Activated CD8-positive, alpha-beta T cell treated with anti-CD3 and anti-CD28 coated beads for 36 hours (primary cell): ENCODE data around the gene MLLT10. TPM values are rescaled to one million over a fixed set of nuclear protein-coding genes. Genes with fewer than 3 reads are reported as not detected.

Experiments used
- ATAC-seq: fragments of 200-7000 bp; cut with Tn5 transposase; one replicate; pipeline ENCODE4 v1.10.0; 2021; ENCODE audit warnings: mild to moderate bottlenecking, moderate library complexity
- CTCF ChIA-PET: fragments of 350-600 bp; sonication (Branson Sonifier 250); formaldehyde crosslinking; loops from one replicate; lab custom pipeline; 2021; ENCODE audit warnings: antibody characterized with exemption; lab: Charles Lee
- POLR2A ChIA-PET: fragments of 350-600 bp; sonication (Branson Sonifier 250); formaldehyde crosslinking; loops from one replicate; lab custom pipeline; 2021; ENCODE audit warnings: antibody characterized with exemption; lab: Charles Lee
- DNase-seq: peaks from one replicate; pipeline ENCODE4 v3.0.0-alpha.2; 2020
- H3K27ac Mint-ChIP-seq: one replicate; pipeline ENCODE4 v1.8.0; 2021; ENCODE audit warnings: mild to moderate bottlenecking, mixed read lengths
- H3K27me3 Mint-ChIP-seq: one replicate; pipeline ENCODE4 v1.8.0; 2021; ENCODE audit warnings: mixed read lengths
- H3K36me3 Mint-ChIP-seq: one replicate; pipeline ENCODE4 v1.8.0; 2021; ENCODE audit warnings: low read depth, mixed read lengths
- H3K4me1 Mint-ChIP-seq: one replicate; pipeline ENCODE4 v1.8.0; 2021; ENCODE audit warnings: low read depth, mixed read lengths
- H3K4me3 Mint-ChIP-seq: one replicate; pipeline ENCODE4 v1.8.0; 2021; ENCODE audit warnings: mild to moderate bottlenecking, moderate library complexity, mixed read lengths
- H3K9me3 Mint-ChIP-seq: one replicate; pipeline ENCODE4 v1.8.0; 2021; ENCODE audit warnings: mixed read lengths
- intact Hi-C: fragments of 100-400 bp; cut with micrococcal nuclease; formaldehyde crosslinking; loops from one replicate; pipeline ENCODE4 v1.10.0; 2022
- total RNA-seq, 2 experiments: library from RNA; stranded (reverse); gene quantifications; one replicate each; pipeline ENCODE4 v1.2.3, GENCODE V29; 2021
- TF ChIP-seq, protein P1 (sequence below): fragments of 200-600 bp; IDR thresholded peaks from one replicate; pipeline ENCODE4 v1.8.0; 2022; ENCODE audit warnings: antibody characterized with exemption, mild to moderate bottlenecking

The MLLT10 gene
- total RNA-seq, 2 experiments from 2014 or later, result 33.9 to 36.4 TPM

DNA sequence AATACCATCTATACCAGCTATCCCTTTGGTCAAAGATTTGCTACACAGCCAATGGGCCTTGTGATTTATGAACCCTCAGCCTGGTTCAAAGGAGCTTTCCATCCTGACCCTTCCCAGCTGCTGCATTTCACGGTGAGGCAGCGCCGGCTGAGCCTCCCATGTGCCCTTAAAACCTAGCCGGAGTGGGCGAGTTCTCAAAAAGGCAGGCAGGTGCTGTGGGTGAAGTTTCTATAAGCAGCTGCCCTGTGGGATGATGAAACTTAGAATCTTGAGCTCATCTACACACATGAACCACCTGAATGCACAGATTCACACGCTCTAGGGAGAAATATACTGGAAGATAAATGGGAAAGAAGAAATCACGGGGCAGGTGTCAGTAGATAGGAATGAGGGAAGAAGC lies 224.7 kb downstream of the MLLT10 start:
- H3K36me3 Mint-ChIP-seq, result peaks cover 7% of the 10 kb centered on the region
- no peaks in the 10 kb centered on the region for H3K27me3 Mint-ChIP-seq
- DNase-seq (no peak), ATAC-seq (no peak)
- no peak overlapping the region for H3K27ac Mint-ChIP-seq
- TF ChIP-seq, protein P1, sequence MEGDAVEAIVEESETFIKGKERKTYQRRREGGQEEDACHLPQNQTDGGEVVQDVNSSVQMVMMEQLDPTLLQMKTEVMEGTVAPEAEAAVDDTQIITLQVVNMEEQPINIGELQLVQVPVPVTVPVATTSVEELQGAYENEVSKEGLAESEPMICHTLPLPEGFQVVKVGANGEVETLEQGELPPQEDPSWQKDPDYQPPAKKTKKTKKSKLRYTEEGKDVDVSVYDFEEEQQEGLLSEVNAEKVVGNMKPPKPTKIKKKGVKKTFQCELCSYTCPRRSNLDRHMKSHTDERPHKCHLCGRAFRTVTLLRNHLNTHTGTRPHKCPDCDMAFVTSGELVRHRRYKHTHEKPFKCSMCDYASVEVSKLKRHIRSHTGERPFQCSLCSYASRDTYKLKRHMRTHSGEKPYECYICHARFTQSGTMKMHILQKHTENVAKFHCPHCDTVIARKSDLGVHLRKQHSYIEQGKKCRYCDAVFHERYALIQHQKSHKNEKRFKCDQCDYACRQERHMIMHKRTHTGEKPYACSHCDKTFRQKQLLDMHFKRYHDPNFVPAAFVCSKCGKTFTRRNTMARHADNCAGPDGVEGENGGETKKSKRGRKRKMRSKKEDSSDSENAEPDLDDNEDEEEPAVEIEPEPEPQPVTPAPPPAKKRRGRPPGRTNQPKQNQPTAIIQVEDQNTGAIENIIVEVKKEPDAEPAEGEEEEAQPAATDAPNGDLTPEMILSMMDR, result no peak
- POLR2A ChIA-PET, result interaction anchor here (0.6 kb wide), 1 partner anchor 217 kb away, joined by 3 read pairs; no protein-coding TSS in a partner anchor
- CTCF ChIA-PET, result interaction anchor here (1.0 to 1.9 kb wide), 4 partner anchors 12 to 263 kb away, joined by 3 to 7 read pairs (median 4); no protein-coding TSS in a partner anchor
- H3K9me3 Mint-ChIP-seq, result no peaks in the 10 kb centered on the region
- H3K4me1 Mint-ChIP-seq, result no peaks in the 10 kb centered on the region
- H3K4me3 Mint-ChIP-seq, result no peak overlapping the region
- intact Hi-C loops, result loop anchor here (10.0 kb wide), 1 partner anchor 196 kb away; no protein-coding TSS in a partner anchor

DNA sequence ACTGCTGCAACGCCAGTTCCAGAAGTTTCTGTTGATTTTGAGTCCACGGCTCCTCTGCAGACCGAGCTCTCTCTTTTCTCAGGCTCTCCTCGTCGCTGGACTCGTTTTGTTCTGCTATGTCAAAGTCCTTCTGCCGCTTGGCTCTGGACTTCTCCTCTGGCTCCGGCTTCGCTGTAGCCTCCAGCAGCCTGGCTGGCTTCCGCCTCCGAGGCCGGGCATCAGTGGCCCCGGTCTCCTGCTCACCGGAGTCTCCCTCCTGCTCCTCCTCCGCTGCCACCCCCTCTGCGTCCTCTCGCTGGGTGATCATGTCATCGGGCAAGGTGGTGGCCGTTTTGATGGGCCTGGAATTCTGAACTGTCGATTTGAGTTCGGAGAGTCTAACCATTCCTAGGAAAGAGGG lies 225.2 kb downstream of the MLLT10 start:
- peaks cover 11% of the 10 kb centered on the region for H3K36me3 Mint-ChIP-seq
- ATAC-seq, result no peak
- POLR2A ChIA-PET, result interaction anchor here (0.6 kb wide), 1 partner anchor 218 kb away, joined by 3 read pairs; no protein-coding TSS in a partner anchor
- peaks cover 2% of the 10 kb centered on the region for H3K4me1 Mint-ChIP-seq
- TF ChIP-seq, protein P1, result no peak
- intact Hi-C loops, result loop anchor here (10.0 kb wide), 1 partner anchor 196 kb away; no protein-coding TSS in a partner anchor
- no peaks in the 10 kb centered on the region for H3K27me3 Mint-ChIP-seq
- CTCF ChIA-PET, result interaction anchor here (1.0 to 1.9 kb wide), 3 partner anchors 13 to 263 kb away, joined by 3 to 7 read pairs (median 5); no protein-coding TSS in a partner anchor
- no peak for DNase-seq
- no peak overlapping the region for H3K27ac Mint-ChIP-seq
- no peak overlapping the region for H3K4me3 Mint-ChIP-seq
- H3K9me3 Mint-ChIP-seq, result no peaks in the 10 kb centered on the region

DNA sequence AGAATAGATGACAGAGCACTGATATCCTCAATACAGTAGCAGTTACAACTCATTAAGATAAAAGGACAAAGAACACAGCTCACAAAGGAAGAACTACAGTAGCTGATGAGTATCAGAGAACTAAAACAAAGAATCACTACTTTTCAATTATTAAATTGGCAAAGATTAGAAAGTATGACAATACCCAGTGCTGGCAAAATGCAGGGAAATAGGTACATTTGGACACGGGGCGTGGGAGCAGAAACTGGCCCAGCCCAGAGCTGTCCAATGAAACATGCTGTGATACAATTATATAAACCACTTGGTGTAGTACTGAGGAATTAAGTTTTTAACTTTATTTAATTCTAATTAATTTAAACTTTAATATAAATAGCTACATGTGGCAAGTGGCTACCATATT lies 226.3 kb downstream of the MLLT10 start:
- TF ChIP-seq, protein P1, result no peak
- Mint-ChIP-seq H3K27me3 (no peaks in the 10 kb centered on the region), H3K27ac (no peak overlapping the region), H3K36me3 (peaks cover 11% of the 10 kb centered on the region), H3K9me3 (no peaks in the 10 kb centered on the region), H3K4me1 (peaks cover 6% of the 10 kb centered on the region), H3K4me3 (no peak overlapping the region)
- no peak for ATAC-seq
- intact Hi-C loops, result no loop called here
- POLR2A ChIA-PET, result no interaction called here
- no peak for DNase-seq
- CTCF ChIA-PET, result interaction anchor here (1.6 kb wide), 1 partner anchor 265 kb away, joined by 3 read pairs; no protein-coding TSS in a partner anchor

DNA sequence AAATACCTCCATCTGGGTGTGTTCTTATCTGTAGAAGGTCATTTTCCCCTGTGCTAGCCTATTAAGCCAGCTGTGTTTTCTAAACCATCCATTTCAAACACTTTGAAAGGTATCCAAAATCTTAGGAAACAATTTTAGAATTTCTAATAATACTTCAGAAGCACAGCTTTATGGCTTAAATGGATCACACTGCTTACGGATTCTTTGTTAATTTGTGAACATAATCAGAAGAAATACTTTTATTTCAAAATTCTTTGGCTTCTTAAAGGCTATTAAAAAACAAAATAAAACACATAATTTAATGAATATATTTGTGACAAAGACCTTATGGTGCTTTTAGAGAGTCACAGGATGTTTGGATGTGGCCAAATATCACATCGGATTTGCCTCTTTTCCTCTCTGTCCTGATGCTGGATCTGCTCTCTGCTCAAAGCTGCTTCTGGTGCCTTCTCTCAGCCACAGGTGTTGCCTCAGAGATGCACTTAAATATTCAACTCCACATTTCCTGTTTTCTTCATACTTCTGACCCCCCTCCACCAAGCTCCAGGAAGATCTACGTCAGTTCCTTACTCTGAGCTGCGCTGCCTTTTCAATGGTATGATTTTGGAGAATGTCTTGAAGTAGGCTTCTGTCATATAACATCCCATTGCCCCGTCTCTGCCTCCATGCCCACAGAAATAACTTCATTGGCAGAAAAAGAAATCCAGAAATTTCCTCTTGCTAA lies 230.6 kb downstream of the MLLT10 start:
- CTCF ChIA-PET, result no interaction called here
- Mint-ChIP-seq H3K27ac (peak overlapping the region; percentile 31), H3K27me3 (no peaks in the 10 kb centered on the region), H3K4me1 (peaks cover 6% of the 10 kb centered on the region), H3K36me3 (peaks cover 7% of the 10 kb centered on the region), H3K9me3 (no peaks in the 10 kb centered on the region), H3K4me3 (no peak overlapping the region)
- POLR2A ChIA-PET, result no interaction called here
- intact Hi-C loops, result no loop called here
- DNase-seq (peak; percentile 10), ATAC-seq (peak; percentile 55)
- TF ChIP-seq, protein P1, result no peak

DNA sequence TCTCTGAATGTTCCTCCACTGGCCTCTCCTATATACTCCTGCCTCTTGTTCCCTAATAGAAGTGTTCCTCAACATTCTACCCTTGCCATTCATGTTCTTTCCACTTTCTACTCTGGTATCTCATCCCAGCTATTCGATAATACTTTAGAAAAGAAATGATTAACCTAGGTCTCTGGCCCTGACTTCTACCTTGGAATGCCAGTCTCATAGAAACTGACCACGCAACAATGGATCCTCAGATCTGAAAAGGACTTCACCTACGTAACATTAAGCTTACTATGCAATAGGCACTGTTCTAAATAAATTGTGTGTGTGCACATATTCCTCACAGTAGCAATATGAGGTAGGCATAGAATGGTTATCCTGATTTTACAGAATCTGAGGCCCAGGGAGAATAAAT lies 235.0 kb downstream of the MLLT10 start:
- Mint-ChIP-seq H3K4me3 (no peak overlapping the region), H3K27me3 (no peaks in the 10 kb centered on the region), H3K27ac (no peak overlapping the region), H3K4me1 (peaks cover 9% of the 10 kb centered on the region), H3K9me3 (no peaks in the 10 kb centered on the region), H3K36me3 (peaks cover 5% of the 10 kb centered on the region)
- ChIA-PET CTCF (no interaction called here), POLR2A (no interaction called here)
- TF ChIP-seq, protein P1, result no peak
- ATAC-seq, result no peak
- no peak for DNase-seq
- intact Hi-C loops, result no loop called here
